ENCODE data around the gene PTGDS.

DNA sequence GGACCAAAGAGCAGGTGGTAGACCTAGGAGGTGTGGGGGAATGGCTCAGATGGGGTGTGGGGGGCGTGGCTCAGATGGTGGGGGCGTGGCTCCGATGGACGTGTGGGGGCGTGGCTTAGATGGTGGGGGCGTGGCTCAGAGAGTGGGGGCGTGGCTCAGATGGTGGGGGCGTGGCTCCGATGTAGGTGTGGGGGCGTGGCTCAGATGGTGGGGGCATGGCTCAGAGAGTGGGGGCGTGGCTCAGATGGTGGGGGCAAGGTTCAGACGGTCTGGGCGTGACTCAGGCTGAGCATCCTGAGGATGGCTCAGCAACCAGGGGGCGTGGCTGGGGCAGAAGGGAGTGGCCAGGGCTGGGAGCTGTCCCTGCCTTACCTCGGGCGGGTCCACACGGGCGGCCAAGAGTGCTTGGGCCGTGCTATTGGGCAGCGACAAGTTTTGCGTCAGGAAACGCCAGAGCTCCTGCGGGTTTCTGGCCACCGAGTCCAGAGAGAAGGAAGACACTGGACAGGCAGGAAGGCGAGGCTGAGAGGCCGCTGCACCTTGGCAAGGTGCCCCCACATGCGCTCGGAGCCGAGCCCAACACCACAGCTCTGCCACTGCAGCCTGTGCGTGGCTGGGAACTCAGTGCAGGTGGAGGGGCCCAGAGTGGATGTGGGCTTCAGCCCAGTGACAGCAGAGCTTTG is 44.8 kb downstream of the PTGDS start:
- TF ChIP-seq POLR2A (IDR thresholded peaks at IDR 0.05) = peak; percentile 77 to 87
- TF ChIP-seq, protein P1, sequence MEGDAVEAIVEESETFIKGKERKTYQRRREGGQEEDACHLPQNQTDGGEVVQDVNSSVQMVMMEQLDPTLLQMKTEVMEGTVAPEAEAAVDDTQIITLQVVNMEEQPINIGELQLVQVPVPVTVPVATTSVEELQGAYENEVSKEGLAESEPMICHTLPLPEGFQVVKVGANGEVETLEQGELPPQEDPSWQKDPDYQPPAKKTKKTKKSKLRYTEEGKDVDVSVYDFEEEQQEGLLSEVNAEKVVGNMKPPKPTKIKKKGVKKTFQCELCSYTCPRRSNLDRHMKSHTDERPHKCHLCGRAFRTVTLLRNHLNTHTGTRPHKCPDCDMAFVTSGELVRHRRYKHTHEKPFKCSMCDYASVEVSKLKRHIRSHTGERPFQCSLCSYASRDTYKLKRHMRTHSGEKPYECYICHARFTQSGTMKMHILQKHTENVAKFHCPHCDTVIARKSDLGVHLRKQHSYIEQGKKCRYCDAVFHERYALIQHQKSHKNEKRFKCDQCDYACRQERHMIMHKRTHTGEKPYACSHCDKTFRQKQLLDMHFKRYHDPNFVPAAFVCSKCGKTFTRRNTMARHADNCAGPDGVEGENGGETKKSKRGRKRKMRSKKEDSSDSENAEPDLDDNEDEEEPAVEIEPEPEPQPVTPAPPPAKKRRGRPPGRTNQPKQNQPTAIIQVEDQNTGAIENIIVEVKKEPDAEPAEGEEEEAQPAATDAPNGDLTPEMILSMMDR (IDR thresholded peaks at IDR 0.05) = no peak
